GM18505 (cell line): ENCODE data around the gene CALM3.

ENCODE experiments used
- ATAC-seq: cut with Tn5 transposase; IDR thresholded peaks from one replicate; pipeline ENCODE4 v1.9.1; 2021; ENCODE audit not compliant: unreplicated experiment
- POLR2A ChIP-seq: IDR thresholded peaks from 4 replicates; pipeline ENCODE4 v1.6.1; 2011; ENCODE audit warnings: borderline replicate concordance; ENCODE audit not compliant: insufficient read depth, insufficient read length; ENCODE audit errors: extremely low read depth

The CALM3 gene

DNA sequence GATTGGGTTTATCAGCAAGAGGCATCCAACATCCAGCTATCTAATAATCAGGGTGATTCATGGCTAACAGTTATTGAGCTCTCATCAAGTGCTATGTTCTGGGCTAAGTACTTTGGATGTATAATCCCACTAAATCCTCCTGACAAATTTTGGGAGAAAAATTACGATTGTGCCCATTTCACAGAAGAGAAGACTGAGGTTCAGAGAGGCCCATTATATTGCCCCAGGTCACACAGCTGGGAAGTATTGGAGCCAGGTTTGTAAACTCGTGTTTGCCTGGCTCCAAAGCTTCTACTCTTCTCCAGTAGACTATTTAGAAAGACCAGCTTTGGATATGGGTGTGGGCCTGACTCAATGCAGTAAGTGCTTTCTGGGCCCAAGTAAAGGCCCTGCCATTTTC, 20.9 kb upstream of the CALM3 start:
- no peak for TF ChIP-seq POLR2A
- no peak for ATAC-seq

DNA sequence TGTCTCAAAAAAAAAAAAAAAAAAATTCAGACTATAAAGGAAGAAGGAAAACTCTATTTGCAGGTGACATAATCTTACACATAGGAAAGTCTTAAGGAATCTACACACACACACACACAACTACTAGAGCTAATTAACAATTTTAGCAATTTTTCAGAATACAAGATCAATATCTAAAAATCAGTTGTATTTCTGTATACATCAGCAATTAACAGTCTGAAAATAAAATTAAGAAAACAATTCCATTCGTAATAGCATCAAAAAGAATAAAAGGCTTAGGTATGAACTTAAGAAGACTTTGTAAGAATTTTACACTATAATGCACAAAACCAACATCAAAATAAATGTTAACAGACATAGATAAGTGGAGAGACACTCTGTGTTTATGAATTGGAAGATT, 15.6 kb upstream of the CALM3 start:
- no peak for ATAC-seq

DNA sequence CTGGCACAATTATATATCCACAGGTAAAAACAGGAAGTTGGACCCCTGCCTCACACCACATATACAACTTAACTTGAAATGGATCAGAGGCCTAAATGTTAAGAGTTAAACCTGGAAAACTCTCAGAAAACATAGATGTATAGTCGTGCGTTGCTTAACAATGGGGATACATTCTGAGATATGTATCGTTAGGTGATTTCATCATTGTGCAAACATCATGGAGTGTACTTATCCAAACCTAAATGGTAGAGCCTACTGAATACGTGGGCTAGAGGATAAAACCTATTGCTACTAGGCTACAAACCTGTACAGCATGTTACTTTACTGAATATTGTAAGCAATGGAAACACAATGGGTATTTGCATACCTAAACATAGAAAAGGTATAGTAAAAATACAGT, 14.8 kb upstream of the CALM3 start:
- ATAC-seq: no peak
- no peak for TF ChIP-seq POLR2A

More for the DNA sequence above, 15.6 kb upstream of the CALM3 start:
- TF ChIP-seq POLR2A: no peak

DNA sequence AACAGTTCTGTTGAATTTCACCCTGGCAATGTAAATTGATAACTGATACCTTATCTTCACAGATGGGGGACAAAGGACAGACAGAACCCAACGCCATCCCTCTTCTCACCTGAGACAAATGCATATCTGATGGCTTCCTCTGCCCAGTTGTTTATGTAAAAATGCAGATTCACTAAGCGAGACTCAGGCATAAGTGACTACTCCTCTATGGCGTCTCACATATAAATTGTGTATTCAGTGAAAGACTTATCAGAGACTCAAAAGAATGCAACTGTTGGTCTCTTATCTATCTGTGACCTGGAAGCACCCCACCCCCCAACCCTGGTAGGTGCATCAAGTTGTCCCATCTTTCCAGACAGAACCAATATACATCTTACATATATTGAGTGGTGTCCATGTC, 13.3 kb upstream of the CALM3 start:
- no peak for ATAC-seq
- TF ChIP-seq POLR2A: no peak

DNA sequence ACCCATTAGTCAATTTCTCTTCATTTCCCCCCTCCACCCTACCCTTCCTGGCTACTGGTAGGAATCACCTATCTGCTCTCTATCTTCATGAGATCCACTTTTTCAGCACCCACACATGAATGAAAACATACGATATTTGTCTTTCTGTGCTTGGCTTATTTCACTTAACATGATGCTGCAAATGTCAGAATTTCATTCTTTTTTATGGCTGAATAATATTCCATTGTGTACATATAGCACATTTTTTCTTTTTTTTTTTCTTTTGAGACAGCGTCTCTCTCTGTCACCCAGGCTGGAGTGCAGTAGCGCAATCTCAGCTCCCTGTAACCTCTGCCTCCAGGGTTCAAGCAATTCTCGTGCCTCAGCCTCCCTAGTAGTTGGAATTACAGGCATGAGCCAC, 9.9 kb upstream of the CALM3 start:
- ATAC-seq: no peak
- no peak for TF ChIP-seq POLR2A

DNA sequence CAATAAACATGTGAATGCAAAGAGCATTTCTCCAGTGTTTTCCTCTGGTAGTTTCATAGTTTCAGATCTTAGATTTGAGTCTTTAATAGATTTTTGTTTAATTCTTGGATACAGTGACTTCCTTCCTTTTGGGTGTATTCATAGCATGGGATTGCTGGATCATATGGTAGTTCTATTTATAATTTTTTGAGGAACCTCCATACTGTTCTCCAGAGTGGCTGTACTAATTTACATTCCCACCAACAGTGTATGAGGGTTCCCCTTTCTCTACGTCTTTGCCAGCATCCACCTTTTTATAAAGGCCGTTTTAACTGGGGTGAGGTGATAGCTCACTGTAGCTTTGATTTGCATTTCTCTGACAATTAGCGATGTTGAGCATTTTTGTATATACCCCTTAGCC, 9.3 kb upstream of the CALM3 start:
- ATAC-seq: no peak
- TF ChIP-seq POLR2A: no peak

DNA sequence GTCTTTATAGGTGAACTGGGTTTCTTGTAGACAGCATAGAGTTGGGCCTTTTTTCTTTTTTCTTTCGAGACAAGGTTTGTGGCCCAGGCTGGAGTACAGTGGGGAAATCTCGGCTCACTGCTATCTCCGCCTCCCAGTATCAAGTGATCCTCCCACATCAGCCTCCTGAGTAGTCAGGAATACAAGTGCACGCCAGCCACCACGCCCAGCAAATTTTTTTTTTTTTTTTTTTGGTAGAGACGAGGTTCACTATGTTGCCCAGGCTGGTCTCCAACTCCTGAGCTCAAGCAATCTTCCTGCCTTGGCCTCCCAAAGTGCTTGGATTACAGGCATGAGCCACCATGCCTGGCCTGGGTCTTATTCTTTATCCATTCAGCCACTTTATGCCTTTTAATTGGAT, 5.1 kb upstream of the CALM3 start:
- TF ChIP-seq POLR2A: no peak
- ATAC-seq: no peak

DNA sequence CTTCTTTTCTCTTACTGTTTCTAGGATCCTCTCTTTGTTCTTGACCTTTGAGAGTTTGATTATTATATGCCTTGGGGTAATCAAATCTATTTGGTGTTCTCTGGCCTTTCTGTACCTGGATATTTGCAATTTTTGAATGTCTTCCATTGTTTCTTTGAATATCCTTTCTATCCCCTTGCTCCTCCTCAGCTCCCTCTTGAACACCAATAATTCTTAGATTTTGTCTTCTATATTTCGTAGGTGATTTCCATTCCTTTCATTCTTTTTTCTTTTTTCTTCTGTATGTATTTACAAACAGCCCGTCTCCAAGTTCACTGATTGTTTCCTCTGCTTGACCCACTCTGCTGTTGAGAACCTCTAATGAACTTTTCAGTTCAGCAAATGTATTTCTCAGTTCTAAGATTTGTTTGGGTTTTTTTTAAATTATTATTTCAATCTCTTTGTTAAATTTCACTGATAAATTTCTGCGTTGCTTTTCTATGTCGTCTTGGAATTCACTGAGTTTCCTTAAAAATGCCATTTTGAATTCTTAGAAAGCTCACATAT, 2.7 kb upstream of the CALM3 start:
- TF ChIP-seq POLR2A: no peak
- no peak for ATAC-seq

DNA sequence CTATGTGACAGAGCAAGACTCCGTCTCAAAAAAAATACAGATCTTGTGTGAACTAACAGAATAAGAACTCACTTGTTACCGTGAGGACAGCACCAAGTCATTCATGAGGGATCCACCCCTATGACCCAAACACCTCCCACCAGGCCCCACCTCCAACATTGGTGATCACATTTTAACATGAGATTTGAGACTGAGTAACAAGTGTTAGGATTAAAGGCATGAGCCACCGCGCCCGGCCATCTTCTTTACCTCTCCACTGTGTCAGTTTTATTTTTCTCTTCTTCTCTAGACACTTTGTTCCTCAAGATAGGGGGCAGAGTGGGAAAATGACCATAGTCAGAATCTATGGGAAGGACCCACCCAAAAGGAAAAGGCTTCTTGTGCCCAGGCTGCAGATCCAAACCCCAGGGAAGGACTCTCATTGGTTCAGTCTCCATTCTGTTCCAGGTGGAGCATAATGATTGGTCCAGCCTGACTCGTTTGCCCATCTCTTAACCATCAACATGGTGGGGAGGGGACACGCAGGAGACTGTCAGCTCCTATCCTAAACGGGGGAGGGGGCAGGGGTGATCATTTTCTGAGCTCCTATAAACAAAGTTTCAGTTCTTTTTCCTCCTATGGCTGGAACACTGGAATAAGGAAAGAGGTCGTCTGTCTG, 1.3 kb upstream of the CALM3 start:
- no peak for ATAC-seq
- no peak for TF ChIP-seq POLR2A

DNA sequence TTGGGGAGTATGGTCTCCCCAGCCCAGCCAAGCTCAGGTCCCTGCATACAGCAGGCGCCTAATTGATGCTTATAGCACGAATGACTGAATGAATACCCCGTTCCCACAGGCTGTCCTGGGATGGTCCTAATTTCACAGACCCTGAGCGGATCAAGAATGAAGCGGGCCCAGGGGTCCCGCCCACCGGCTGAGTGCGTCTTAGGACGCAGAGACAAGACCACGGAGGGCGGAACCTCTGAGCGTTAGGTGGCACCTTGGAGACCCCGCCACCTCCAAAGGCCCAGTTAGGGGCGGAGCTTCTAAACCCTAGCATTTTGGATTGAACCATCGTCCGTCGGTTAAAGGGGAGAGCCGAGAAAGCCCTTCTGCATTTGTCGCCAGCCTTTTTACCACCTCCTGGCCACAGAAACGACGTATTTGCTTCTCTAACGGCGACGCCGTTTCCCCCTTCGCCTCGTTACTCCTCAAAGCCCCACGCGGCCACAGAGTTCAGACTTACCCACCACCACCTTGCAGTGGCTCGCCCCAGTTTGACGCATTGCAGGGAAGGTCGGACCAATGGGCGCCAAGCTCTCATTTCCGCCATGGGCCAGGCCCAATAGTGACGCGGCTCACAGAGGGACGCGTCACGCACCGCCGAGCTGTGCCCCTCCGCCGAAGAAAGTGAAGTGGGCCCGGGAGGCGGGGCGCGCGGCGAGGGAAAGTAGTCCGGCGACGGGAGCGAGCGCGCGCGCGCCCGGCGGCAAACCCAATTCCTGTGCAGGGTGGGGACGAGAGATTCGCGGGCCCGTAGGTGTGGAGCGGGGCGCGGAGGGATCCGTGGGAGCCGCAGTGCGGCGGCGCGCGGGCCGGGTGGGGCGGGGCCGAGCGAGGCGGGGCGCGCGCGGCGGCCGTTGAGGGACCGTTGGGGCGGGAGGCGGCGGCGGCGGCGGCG, 479 bp upstream of the CALM3 start:
- TF ChIP-seq POLR2A: peak; percentile 89
- peak; percentile 71 for ATAC-seq

DNA sequence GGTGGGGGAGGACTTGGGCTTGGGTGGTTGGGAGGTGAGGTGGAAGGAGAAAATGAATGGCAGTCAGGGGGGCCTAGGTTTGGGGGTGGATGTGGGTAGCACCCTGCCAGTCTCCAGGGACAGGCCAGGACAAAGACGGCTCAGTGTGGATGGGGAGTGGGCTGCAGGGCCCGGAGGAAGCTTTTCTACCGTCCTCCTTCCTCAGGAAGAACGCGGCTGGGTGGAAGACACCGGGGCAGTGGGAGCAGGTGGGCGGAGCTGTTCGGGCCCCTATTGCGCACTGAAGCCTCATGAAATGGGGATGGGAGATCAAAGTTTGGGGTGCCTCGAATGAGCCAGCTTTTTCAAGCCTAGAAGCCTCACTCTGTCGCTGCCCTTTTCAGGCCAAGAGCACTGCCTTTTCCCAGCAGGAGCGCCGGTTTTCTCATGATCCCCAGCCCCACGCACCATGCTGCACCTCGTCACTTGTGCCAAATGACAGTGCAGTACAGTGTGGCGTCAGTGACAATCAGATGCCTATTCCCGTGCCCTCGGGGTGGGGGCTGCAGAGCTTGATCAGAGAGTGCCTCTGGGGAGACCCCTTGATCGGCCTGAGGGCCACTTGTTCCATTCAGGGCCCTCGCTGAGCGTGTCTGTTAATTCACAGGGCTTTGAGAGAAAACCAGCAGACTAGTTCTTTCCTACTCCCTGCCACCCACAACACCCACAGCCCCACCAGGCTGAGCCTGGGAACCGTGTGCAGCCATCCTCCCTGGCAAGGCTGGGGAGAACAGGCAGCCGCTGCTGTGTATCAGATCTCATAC, 1.5 kb downstream of the CALM3 start:
- ATAC-seq: no peak
- TF ChIP-seq POLR2A: peak; percentile 25

DNA sequence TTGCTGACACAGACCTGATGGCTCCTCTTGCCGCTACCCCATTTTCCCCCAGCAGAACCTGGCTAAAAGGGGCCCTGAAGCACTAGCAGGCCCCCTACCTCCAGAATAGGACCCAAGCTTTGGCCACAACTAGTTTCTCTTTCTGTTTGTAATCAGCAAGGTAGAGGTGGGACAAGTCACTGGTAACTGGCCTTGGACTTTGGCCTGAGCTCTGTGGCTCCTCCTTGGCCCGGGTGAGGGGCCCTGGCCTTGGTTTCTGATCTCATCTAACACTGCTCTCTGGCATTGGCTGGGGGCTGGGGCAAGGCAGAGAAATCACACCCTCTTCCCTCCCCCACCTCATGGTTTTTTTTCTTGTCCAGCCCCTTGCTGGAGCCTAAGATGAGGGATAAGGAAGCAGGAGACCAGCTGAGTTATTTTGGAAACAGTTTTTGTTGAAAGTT, 2.1 kb downstream of the CALM3 start:
- no peak for TF ChIP-seq POLR2A
- no peak for ATAC-seq

DNA sequence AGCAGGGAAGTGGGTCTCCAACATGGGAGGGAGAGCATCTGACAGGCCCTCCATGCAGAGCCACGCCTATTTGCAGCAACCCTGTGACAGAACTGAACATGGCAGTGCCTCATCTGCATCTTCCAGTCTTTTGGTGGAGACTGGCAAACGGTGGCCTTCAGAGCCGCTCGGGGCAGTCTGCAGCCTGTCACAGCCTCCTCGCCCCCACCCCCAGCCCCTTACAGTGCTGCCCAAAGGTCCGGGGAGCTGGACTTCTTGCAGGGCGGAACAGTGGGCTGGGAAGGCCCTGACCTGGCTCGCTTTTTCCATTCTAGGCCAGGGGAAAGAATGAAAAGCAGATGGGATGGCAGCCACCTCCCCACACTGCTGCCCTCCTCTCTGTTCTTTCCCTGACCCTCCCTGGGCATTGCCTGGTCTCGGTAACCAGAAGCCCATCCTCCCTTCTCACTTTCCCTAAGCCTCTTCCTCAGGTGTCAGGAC, 2.7 kb downstream of the CALM3 start:
- no peak for TF ChIP-seq POLR2A
- no peak for ATAC-seq
